ENCODE data around the gene ATP5MG. TPM values are rescaled to one million over a fixed set of nuclear protein-coding genes. Genes with fewer than 3 reads are reported as not detected.

ATP5MG gene
- polyA plus RNA-seq, 1 experiment, result 423 TPM

DNA sequence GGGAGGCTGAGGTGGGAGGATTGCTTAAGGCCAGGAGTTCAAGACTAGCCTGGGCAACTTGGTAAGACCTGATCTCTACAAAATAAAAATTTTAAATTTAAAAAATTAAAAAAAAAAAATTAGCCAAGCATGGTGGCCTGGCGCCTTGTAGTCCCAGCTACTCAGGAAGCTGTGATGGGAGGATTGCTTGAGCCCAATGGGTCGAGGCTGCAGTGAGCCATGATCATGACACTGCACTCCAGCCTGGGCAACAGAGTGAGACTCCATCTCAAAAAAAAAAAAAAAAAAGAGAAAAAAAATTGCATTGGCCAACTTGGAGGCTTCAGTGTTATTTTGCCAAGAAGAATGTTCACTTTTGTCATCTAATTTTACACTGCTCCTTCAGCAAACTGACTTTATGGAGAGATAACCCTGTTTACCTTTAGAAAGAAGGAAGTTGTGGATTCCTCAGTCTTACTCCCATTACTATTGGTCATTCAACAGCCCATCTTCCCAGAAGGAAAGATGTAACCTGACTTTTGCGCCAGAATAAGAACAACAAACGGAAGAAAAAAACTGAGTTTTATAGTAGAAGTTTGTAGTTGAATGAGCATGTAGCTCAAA lies 48.0 kb downstream of the ATP5MG start:
- TF ChIP-seq, protein P1, sequence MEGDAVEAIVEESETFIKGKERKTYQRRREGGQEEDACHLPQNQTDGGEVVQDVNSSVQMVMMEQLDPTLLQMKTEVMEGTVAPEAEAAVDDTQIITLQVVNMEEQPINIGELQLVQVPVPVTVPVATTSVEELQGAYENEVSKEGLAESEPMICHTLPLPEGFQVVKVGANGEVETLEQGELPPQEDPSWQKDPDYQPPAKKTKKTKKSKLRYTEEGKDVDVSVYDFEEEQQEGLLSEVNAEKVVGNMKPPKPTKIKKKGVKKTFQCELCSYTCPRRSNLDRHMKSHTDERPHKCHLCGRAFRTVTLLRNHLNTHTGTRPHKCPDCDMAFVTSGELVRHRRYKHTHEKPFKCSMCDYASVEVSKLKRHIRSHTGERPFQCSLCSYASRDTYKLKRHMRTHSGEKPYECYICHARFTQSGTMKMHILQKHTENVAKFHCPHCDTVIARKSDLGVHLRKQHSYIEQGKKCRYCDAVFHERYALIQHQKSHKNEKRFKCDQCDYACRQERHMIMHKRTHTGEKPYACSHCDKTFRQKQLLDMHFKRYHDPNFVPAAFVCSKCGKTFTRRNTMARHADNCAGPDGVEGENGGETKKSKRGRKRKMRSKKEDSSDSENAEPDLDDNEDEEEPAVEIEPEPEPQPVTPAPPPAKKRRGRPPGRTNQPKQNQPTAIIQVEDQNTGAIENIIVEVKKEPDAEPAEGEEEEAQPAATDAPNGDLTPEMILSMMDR (IDR thresholded peaks at IDR 0.05; ENCODE audit: low read depth, low read length), result no peak
- Histone ChIP-seq H3K4me3 (ENCODE audit: low read depth, low read length) (no peak overlapping the region), H3K27me3 (ENCODE audit: control insufficient read depth, insufficient read depth, low read length) (no peaks in the 10 kb centered on the region), H3K27ac (ENCODE audit: low read depth, low read length) (no peak overlapping the region), H3K9me3 (ENCODE audit: control insufficient read depth, insufficient read depth, low read length) (no peaks in the 10 kb centered on the region)
- CTCF ChIA-PET, result interaction anchor here (0.6 kb wide), 1 partner anchor 582 kb away, joined by 3 read pairs; no protein-coding TSS in a partner anchor
- POLR2A ChIA-PET, result no interaction called here
- DNase-seq (ENCODE audit: low read depth, low spot score), result no peak

DNA sequence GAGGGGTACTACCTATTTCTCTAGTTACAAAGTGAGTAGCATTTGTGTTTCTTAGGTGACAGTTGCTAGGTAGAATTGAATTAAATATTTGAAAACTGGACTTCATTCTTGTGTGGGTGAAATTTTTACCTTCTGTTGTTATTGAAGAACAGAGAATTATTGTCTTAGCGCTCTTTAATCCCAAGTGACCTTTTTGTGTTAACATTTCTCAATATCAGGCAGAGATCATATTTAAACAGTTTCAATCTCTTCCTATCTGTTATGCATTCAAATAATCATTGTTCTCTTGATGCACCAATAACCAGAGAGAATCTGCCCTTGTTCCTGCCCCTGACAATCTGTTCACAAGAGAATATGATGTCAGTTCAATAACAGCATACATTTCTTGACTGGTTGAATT lies 49.0 kb downstream of the ATP5MG start:
- no peak for DNase-seq (ENCODE audit: low read depth, low spot score)
- no peaks in the 10 kb centered on the region for H3K9me3 ChIP-seq (ENCODE audit: control insufficient read depth, insufficient read depth, low read length)
- no peak overlapping the region for H3K27ac ChIP-seq (ENCODE audit: low read depth, low read length)
- TF ChIP-seq, protein P1 (IDR thresholded peaks at IDR 0.05; ENCODE audit: low read depth, low read length), result no peak
- ChIA-PET POLR2A (no interaction called here), CTCF (interaction anchor here (0.6 kb wide), 1 partner anchor 159 kb away, joined by 3 read pairs; no protein-coding TSS in a partner anchor)
- no peaks in the 10 kb centered on the region for H3K27me3 ChIP-seq (ENCODE audit: control insufficient read depth, insufficient read depth, low read length)
- H3K4me3 ChIP-seq (ENCODE audit: low read depth, low read length), result no peak overlapping the region

Other genes starting within 250 kb of the ATP5MG start
- gene SCN4B, start 248.8 kb upstream of the ATP5MG start, polyA plus RNA-seq (2011; rRNA removed), result 0.10 and 0.11 TPM in 2 replicates
- gene SCN2B, start 225.0 kb upstream of the ATP5MG start, polyA plus RNA-seq (2011; rRNA removed), result 0.01 TPM in 1 of 2 replicates, not detected in the other
- not detected in 2 replicates for gene JAML, start 176.6 kb upstream of the ATP5MG start, polyA plus RNA-seq (2011; rRNA removed)
- gene MPZL3, start 149.2 kb upstream of the ATP5MG start, polyA plus RNA-seq (2011; rRNA removed), result 0.06 and 0.07 TPM in 2 replicates
- gene MPZL2, start 137.3 kb upstream of the ATP5MG start, polyA plus RNA-seq (2011; rRNA removed), result not detected in 2 replicates
- gene CD3E, start 96.9 kb upstream of the ATP5MG start, polyA plus RNA-seq (2011; rRNA removed), result not detected in 2 replicates
- gene CD3D, start 58.9 kb upstream of the ATP5MG start, polyA plus RNA-seq (2011; rRNA removed), result not detected in 2 replicates
- not detected in 2 replicates for gene CD3G, start 57.3 kb upstream of the ATP5MG start, polyA plus RNA-seq (2011; rRNA removed)
- 32.0 and 33.7 TPM in 2 replicates for gene UBE4A, start 42.0 kb upstream of the ATP5MG start, polyA plus RNA-seq (2011; rRNA removed)
- 23.6 and 28.7 TPM in 2 replicates for gene KMT2A, start 34.9 kb downstream of the ATP5MG start, polyA plus RNA-seq (2011; rRNA removed)
- gene TTC36, start 125.9 kb downstream of the ATP5MG start, polyA plus RNA-seq (2011; rRNA removed), result not detected in 2 replicates
- gene TMEM25, start 129.6 kb downstream of the ATP5MG start, polyA plus RNA-seq (2011; rRNA removed), result 22.5 and 26.1 TPM in 2 replicates
- 40.8 and 57.2 TPM in 2 replicates for gene IFT46, start 164.3 kb downstream of the ATP5MG start, polyA plus RNA-seq (2011; rRNA removed)
- 303 and 387 TPM in 2 replicates for gene ARCN1, start 170.8 kb downstream of the ATP5MG start, polyA plus RNA-seq (2011; rRNA removed)
- gene PHLDB1, start 206.0 kb downstream of the ATP5MG start, polyA plus RNA-seq (2011; rRNA removed), result 83.0 and 97.6 TPM in 2 replicates

Data from AG04450 (cell line).